H9 (cell line): ENCODE data around the gene ESRRA. TPM values are rescaled to one million over a fixed set of nuclear protein-coding genes. Genes with fewer than 3 reads are reported as not detected.

Experiments
- DNase-seq: peaks from one replicate; pipeline ENCODE4 v3.0.0-alpha.2; 2017
- H2AFZ ChIP-seq: one replicate; pipeline ENCODE4 v1.6.1; 2013; ENCODE audit warnings: mild to moderate bottlenecking, low read length, control low read depth, moderate library complexity
- H2AK5ac ChIP-seq: 2 replicates; pipeline ENCODE4 v1.6.1; 2013; ENCODE audit warnings: low read length, control low read depth, mixed read lengths; ENCODE audit not compliant: insufficient read length
- H2BK120ac ChIP-seq: one replicate; pipeline ENCODE4 v1.6.1; 2013; ENCODE audit warnings: low read depth, mild to moderate bottlenecking, low read length, control low read depth, inconsistent platforms; ENCODE audit not compliant: poor library complexity, severe bottlenecking
- H2BK12ac ChIP-seq: 2 replicates; pipeline ENCODE4 v1.6.1; 2013; ENCODE audit warnings: low read length, control low read depth, mixed read lengths, low read depth; ENCODE audit not compliant: insufficient read length
- H2BK15ac ChIP-seq: 2 replicates; pipeline ENCODE4 v1.6.1; 2013; ENCODE audit warnings: low read depth, low read length, control low read depth
- H2BK20ac ChIP-seq: one replicate; pipeline ENCODE4 v1.6.1; 2013; ENCODE audit warnings: low read depth, mild to moderate bottlenecking, low read length, control low read depth, inconsistent platforms; ENCODE audit not compliant: poor library complexity, severe bottlenecking
- H2BK5ac ChIP-seq: 2 replicates; pipeline ENCODE4 v1.6.1; 2013; ENCODE audit warnings: low read length, control low read depth, mixed read lengths; ENCODE audit not compliant: insufficient read length
- H3K14ac ChIP-seq: 2 replicates; pipeline ENCODE4 v1.6.1; 2013; ENCODE audit warnings: low read length, control low read depth; ENCODE audit not compliant: insufficient read depth
- H3K18ac ChIP-seq: 2 replicates; pipeline ENCODE4 v1.6.1; 2013; ENCODE audit warnings: low read depth, mild to moderate bottlenecking, mixed read lengths, low read length, control low read depth; ENCODE audit not compliant: insufficient read length
- H3K23ac ChIP-seq: 2 replicates; pipeline ENCODE4 v1.6.1; 2013; ENCODE audit warnings: low read length, control low read depth, mixed read lengths, low read depth; ENCODE audit not compliant: insufficient read length
- H3K23me2 ChIP-seq: 2 replicates; pipeline ENCODE4 v1.6.1; 2013; ENCODE audit warnings: low read depth, mild to moderate bottlenecking, mixed read lengths, low read length, control low read depth; ENCODE audit not compliant: insufficient read length, poor library complexity, severe bottlenecking
- H3K27ac ChIP-seq: 2 replicates; pipeline ENCODE4 v1.5.1; 2013; ENCODE audit warnings: low read length, control low read depth, mixed read lengths, low read depth; ENCODE audit not compliant: insufficient read length
- H3K27me3 ChIP-seq: 2 replicates; pipeline ENCODE4 v1.6.1; 2013; ENCODE audit warnings: low read length, control low read depth, inconsistent platforms; ENCODE audit not compliant: insufficient read depth
- H3K4ac ChIP-seq: 2 replicates; pipeline ENCODE4 v1.6.1; 2013; ENCODE audit warnings: low read depth, mild to moderate bottlenecking, control low read depth, inconsistent platforms, low read length, moderate library complexity
- H3K4me1 ChIP-seq: 2 replicates; pipeline ENCODE4 v1.6.1; 2013; ENCODE audit warnings: low read length, control low read depth, inconsistent platforms; ENCODE audit not compliant: insufficient read depth
- H3K4me2 ChIP-seq: 2 replicates; pipeline ENCODE4 v1.6.1; 2013; ENCODE audit warnings: low read length, control low read depth, mixed read lengths; ENCODE audit not compliant: insufficient read length, insufficient read depth
- H3K56ac ChIP-seq: 2 replicates; pipeline ENCODE4 v1.6.1; 2013; ENCODE audit warnings: low read depth, mild to moderate bottlenecking, mixed read lengths, low read length, control low read depth; ENCODE audit not compliant: insufficient read length
- H3K79me1 ChIP-seq: 2 replicates; pipeline ENCODE4 v1.6.1; 2013; ENCODE audit warnings: low read depth, mild to moderate bottlenecking, moderate library complexity, low read length, control low read depth, inconsistent platforms; ENCODE audit not compliant: insufficient read depth, poor library complexity, severe bottlenecking
- H3K79me2 ChIP-seq: 2 replicates; pipeline ENCODE4 v1.6.1; 2013; ENCODE audit warnings: low read length, control low read depth, inconsistent platforms; ENCODE audit not compliant: insufficient read depth
- H3K9ac ChIP-seq: 2 replicates; pipeline ENCODE4 v1.6.1; 2013; ENCODE audit warnings: low read length, control low read depth, mixed read lengths; ENCODE audit not compliant: insufficient read length; ENCODE audit errors: extremely low read depth
- H3K9me3 ChIP-seq: one replicate; pipeline ENCODE4 v1.6.1; 2013; ENCODE audit warnings: low read depth, low read length, inconsistent platforms; ENCODE audit not compliant: control insufficient read depth
- H3T11ph ChIP-seq: one replicate; pipeline ENCODE4 v1.6.1; 2013; ENCODE audit warnings: mild to moderate bottlenecking, low read length, control low read depth, inconsistent platforms
- H4K20me1 ChIP-seq: one replicate; pipeline ENCODE4 v1.6.1; 2013; ENCODE audit not compliant: control insufficient read depth, insufficient read length, insufficient read depth
- H4K5ac ChIP-seq: 2 replicates; pipeline ENCODE4 v1.6.1; 2013; ENCODE audit warnings: low read depth, mild to moderate bottlenecking, mixed read lengths, low read length, control low read depth; ENCODE audit not compliant: insufficient read length
- H4K8ac ChIP-seq: replicated peaks from 2 replicates; pipeline ENCODE4 v1.6.1; 2013; ENCODE audit warnings: low read length, control low read depth, mixed read lengths, low read depth; ENCODE audit not compliant: insufficient read length
- H4K91ac ChIP-seq: 2 replicates; pipeline ENCODE4 v1.6.1; 2013; ENCODE audit warnings: low read depth, mild to moderate bottlenecking, moderate library complexity, mixed read lengths, low read length, control low read depth; ENCODE audit not compliant: insufficient read length
- H3K27ac Mint-ChIP-seq, 3 experiments: 2 replicates in 2 of 3; 3 replicates in 1 of 3; pipeline ENCODE4 v1.8.0; 2020 to 2021; ENCODE audit warnings: mixed read lengths in 3 of 3, mild to moderate bottlenecking in 1 of 3, moderate library complexity in 1 of 3
- H3K27me3 Mint-ChIP-seq: 2 replicates; pipeline ENCODE4 v1.8.0; 2021; ENCODE audit warnings: low read depth, mild to moderate bottlenecking, moderate library complexity, mixed read lengths
- H3K36me3 Mint-ChIP-seq, 3 experiments: 2 replicates in 2 of 3; 3 replicates in 1 of 3; pipeline ENCODE4 v1.8.0; 2020 to 2021; ENCODE audit warnings: low read depth in 3 of 3, mixed read lengths in 3 of 3; ENCODE audit not compliant: insufficient read depth in 1 of 3
- H3K4me1 Mint-ChIP-seq, 2 experiments: 2 replicates each; pipeline ENCODE4 v1.8.0; 2020; ENCODE audit warnings: mixed read lengths in 2 of 2
- H3K4me3 Mint-ChIP-seq, 2 experiments: 2 replicates in 1 of 2; 3 replicates in 1 of 2; pipeline ENCODE4 v1.8.0; 2020 to 2021; ENCODE audit warnings: mild to moderate bottlenecking in 2 of 2, mixed read lengths in 2 of 2, moderate library complexity in 1 of 2
- H3K9me3 Mint-ChIP-seq, 2 experiments: 2 replicates in 1 of 2; 3 replicates in 1 of 2; pipeline ENCODE4 v1.8.0; 2020; ENCODE audit warnings: mild to moderate bottlenecking in 2 of 2, mixed read lengths in 2 of 2, moderate library complexity in 1 of 2
- WGBS: extraction: QIAGEN DNeasy Blood & Tissue Kit; methylation state at CpG from one replicate; pipeline ENCODE4 v1.1.7; 2013; ENCODE audit warnings: missing lambda C conversion rate, low lambda C conversion rate, mixed read lengths; ENCODE audit not compliant: insufficient read length; ENCODE audit errors: extremely low coverage; 5-methylcytosine and 5-hydroxymethylcytosine counted together
- total RNA-seq: library from RNA; stranded (reverse); gene quantifications from 2 replicates; pipeline ENCODE4 v1.2.1, GENCODE V29; 2021
- TF ChIP-seq, protein P1 (sequence below): fragments of 200-600 bp; sonication (generic); conservative IDR thresholded peaks from 3 replicates; pipeline ENCODE4 v1.8.0; 2021; ENCODE audit warnings: antibody characterized with exemption, mild to moderate bottlenecking

The ESRRA gene
- total RNA-seq, 1 experiment from 2014 or later, result 42.3 TPM

DNA sequence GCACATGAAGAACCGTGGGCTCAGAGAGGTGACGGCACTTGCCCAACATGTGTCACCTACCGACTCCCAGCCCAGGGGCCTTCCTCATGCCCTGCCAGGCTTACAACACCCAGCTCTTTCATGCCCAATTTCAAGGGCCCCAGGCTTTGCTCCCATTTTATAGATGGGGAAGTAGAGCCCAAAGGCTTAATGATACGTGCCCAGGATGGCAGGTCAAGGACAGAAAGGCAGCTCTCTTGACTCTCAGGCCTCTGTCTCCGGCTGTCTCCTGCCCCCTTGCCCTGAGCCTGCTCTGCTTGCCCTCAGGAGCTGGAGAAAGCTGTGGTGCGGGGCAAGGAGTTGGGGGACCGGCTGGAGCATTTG lies 43.7 kb downstream of the ESRRA start:
- Histone ChIP-seq H3K79me1 (no peaks in the 10 kb centered on the region), H3K4me1 (peaks cover 2% of the 10 kb centered on the region; the same call in 1 of the 2 replicates), H4K91ac (no peak overlapping the region), H3K27ac (no peak overlapping the region), H2BK15ac (no peak overlapping the region), H4K8ac (no peak overlapping the region), H2AFZ (no peak overlapping the region), H3K14ac (no peak overlapping the region), H2BK120ac (no peak overlapping the region), H3K4me2 (no peak overlapping the region), H3K27me3 (no peaks in the 10 kb centered on the region), H3K23me2 (no peaks in the 10 kb centered on the region), H2BK12ac (no peak overlapping the region), H3K9me3 (no peaks in the 10 kb centered on the region), H3T11ph (no peak overlapping the region), H3K56ac (no peak overlapping the region), H3K23ac (no peak overlapping the region), H3K79me2 (no peaks in the 10 kb centered on the region), H3K4ac (no peak overlapping the region), H4K5ac (no peak overlapping the region), H4K20me1 (no peaks in the 10 kb centered on the region), H2AK5ac (no peak overlapping the region), H2BK5ac (no peak overlapping the region), H3K18ac (no peak overlapping the region), H3K9ac (no peak overlapping the region), H2BK20ac (no peak overlapping the region)
- peaks cover 0 to 2% (median 0%) of the 10 kb centered on the region in 3 experiments; a peak in 1 of 7 replicates for H3K36me3 Mint-ChIP-seq
- peaks cover 2 to 11% of the 10 kb centered on the region in 2 experiments; a peak in 3 of 4 replicates for H3K4me1 Mint-ChIP-seq
- no CpG with 5 or more reads among the region's 7 CpGs for WGBS
- H3K27me3 Mint-ChIP-seq, result peaks cover 1% of the 10 kb centered on the region; the same call in 1 of the 2 replicates
- H3K4me3 Mint-ChIP-seq, result no peak overlapping the region; a peak in 1 of 5 replicates
- no peak overlapping the region; a peak in 1 of 7 replicates for H3K27ac Mint-ChIP-seq
- DNase-seq, result no peak
- TF ChIP-seq, protein P1, sequence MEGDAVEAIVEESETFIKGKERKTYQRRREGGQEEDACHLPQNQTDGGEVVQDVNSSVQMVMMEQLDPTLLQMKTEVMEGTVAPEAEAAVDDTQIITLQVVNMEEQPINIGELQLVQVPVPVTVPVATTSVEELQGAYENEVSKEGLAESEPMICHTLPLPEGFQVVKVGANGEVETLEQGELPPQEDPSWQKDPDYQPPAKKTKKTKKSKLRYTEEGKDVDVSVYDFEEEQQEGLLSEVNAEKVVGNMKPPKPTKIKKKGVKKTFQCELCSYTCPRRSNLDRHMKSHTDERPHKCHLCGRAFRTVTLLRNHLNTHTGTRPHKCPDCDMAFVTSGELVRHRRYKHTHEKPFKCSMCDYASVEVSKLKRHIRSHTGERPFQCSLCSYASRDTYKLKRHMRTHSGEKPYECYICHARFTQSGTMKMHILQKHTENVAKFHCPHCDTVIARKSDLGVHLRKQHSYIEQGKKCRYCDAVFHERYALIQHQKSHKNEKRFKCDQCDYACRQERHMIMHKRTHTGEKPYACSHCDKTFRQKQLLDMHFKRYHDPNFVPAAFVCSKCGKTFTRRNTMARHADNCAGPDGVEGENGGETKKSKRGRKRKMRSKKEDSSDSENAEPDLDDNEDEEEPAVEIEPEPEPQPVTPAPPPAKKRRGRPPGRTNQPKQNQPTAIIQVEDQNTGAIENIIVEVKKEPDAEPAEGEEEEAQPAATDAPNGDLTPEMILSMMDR, result no peak
- H3K9me3 Mint-ChIP-seq, result no peaks in the 10 kb centered on the region
